NCI-H82 treated with DMSO at 0.1 percent for 48 hours (cell line): ENCODE results near the gene VGLL4.
"Not testable (repeated sequence)": the region's sequence is repeated elsewhere in the genome, so short reads cannot be mapped to it uniquely, and the experiment has no call there.

Experiments used
- DNase-seq: peaks from one replicate; lab custom pipeline; 2025; ENCODE audit not compliant: unreplicated experiment; lab: John Stamatoyannopoulos, UW

VGLL4 gene

DNA sequence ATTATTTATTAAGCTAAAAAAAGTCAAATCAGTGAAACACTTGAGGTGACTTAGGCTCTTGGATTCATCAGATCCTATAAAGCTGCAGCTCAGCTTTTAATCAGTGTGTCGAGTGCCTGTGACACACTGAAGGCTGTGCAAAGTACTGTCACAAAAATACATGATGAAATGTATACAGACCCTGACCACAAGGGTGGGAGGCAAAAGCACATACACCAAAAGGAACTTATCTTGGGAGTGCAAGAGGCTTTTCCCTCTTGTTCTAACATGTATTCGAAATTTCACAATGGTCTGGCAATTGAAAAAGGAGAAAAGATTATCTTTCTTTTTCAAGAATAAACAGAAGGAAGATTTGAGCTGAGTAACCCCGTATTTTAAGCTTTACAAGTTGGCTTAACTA lies 35.9 kb downstream of the VGLL4 start:
- DNase-seq = no peak

DNA sequence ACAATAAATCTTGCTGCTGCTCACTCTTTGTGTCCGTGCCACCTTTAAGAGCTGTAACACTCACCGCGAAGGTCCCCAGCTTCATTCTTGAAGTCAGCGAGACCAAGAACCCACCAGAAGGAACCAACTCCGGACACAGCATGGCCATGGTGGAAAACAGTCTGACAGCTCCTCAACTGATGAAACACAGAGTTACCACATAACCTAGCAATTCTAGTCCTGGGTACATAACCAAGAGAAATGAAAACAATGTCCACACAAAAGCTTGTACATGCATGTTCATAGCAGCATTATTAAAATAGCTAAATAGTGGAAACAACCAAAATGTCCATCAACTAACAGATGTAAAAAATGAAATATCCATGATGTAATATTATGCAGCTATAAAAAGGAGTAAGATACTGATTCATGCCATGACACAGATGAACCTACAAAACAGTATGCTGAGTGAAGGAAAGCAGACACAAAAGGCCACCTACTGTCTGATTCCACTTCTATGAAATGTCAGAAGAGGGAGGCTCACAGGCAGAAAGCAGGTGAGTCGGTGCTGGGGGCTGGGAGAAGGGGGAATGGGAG lies 36.8 kb downstream of the VGLL4 start:
- DNase-seq = no peak

DNA sequence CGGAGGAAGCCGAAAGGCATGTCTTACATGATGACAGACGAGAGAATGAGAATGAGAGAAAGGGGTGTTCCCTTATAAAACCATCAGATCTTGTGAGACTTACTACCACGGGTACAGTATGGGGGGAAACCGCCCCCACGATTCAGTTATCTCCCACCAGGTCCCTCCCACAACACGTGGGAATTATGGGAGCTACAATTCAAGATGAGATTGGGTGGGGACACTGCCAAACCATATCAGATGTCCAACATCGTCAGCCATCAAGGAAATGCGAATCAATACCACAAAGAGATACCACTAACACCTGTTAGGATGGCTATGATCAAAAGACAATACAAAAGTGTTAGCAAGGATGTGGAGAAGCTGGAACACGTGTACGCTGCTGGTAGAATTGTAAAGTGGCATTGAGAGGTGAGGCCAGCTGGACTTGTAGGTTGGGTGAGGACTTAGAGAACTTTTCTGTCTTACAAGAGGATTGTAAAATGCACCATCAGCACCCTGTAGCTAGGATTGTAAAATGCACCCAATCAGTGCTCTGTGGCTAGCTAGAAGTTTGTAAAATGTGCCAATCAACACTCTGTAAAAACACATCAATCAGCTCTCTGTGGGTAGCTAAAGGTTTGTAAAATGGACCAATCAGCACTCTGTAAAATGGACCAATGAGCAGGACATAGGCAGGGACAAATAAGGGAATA lies 37.5 kb downstream of the VGLL4 start:
- no peak for DNase-seq

DNA sequence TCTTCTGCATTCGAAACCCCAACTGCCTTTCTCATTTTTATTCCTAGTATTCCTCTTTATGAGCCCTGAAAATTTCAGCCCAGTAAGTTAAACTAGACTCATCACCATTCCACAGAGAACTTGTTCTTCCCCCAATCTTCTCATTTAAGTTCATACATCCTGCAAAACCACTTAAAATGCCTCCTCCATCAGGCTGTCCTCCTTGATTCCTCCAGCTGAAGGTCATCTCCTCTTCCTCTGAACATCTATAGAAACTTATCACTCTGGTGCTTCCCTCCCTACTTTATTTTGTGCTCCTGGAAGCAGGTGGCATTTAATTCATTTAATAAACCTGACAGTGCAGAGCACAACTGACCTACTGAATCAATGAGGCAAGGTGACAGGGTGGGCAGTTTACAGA lies 38.3 kb downstream of the VGLL4 start:
- DNase-seq = no peak

DNA sequence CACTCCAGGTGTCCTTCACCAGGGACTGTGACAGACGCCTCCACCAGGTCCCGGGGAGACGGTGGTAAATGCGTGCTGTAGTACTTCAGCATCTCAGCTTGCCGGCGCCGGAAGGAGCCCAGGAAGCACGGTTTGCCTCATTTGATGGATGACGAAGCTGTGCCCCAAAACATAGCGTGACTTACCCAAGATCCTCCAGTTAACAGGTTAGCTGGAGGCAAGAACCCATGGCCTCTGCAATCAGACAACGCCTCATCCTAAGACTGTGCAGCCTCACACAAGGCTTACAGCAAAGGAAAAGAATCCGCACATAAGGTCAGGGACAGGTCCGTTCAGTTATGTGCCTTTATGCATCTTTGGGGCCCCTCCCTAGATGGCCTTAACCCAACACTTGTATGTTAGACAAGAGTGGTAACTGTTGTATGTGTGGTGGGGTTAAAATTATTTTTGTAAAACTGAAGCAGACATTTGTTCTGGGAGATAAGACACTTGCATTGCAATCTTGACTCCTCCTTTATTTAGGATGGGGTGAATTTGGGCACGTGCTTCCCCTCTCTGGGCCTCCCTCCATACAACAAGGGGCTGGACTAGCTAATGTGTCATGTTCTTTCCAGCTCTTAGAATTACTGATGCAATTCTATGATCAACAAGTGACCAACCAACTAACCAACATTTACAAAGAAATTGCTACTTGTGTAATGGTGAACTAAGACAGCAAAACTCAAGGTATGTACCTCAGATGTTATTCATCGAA lies 39.4 kb downstream of the VGLL4 start:
- no peak for DNase-seq

DNA sequence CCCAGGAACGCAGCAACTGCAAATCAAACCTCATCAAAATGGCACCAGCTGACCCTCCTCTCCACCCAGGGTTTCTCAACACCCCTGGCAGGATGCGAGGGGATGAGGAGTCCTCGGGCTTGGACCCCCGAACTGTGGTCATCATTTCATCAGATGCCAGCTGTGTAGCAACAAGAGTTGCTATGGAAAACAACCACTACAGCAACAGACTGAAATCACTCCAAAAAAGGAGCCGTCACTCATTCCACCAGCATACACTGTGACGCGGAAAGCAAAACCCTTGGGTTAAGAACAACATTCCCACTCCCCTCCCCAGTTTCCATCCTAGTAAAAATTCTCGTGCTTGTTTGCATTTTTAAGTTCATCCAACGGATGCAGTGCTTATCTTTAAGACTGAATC lies 40.1 kb downstream of the VGLL4 start:
- no peak for DNase-seq

DNA sequence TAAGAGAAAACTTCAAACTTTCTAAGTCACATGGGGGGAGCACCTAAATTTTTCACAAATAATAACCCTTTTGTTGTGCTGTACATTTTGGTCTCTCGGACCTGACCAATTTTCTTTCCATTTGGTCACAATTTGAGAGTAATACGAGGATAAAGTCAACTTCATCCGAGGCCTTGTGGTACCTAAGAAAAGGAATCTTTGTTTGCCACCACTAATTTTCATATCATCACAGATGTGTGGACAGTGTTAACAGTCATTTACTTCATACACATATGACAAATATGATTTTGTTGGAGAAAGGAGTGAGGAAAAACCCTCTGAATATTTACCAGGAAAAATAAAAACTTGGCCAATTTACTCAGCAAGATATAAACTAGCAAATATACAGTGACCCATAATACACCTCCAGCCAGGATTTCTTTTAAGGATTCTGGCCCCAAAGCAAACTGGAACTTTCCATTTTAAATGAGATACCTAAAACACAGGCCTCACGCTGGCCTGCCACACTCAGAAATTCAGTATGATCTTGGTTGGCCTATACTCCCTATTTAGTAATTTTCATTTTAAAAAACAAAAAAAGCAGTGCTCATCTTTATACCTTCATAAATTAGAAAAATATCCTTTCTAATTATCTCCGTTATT lies 40.7 kb downstream of the VGLL4 start:
- no peak for DNase-seq

DNA sequence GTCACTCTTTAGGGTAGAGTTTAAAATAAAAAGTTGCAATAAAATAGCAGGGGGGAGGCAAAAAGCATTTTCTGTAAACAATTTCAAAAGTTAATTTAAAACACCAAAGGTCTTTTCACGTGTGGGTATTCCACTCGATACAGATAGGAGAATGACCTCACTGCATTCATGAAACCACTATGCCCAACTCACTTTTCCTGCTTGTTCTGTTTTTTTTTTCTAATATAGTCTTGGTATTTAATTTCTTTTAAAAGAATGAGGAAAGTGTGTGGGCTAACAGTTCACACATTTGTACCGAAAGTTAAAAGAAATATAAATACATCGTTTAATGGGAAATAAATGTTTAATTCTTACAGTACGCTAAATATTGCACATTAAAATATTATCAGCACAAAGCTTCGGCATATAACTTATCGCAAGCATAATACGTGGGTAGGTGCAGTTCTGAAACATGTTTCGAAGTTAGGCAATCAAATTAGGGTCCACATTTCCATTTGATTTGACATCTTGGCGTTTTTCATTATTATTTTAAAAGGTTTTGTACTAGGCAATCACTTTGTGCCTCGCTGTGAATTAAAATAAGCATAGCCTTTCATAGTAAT lies 41.4 kb downstream of the VGLL4 start:
- no peak for DNase-seq

DNA sequence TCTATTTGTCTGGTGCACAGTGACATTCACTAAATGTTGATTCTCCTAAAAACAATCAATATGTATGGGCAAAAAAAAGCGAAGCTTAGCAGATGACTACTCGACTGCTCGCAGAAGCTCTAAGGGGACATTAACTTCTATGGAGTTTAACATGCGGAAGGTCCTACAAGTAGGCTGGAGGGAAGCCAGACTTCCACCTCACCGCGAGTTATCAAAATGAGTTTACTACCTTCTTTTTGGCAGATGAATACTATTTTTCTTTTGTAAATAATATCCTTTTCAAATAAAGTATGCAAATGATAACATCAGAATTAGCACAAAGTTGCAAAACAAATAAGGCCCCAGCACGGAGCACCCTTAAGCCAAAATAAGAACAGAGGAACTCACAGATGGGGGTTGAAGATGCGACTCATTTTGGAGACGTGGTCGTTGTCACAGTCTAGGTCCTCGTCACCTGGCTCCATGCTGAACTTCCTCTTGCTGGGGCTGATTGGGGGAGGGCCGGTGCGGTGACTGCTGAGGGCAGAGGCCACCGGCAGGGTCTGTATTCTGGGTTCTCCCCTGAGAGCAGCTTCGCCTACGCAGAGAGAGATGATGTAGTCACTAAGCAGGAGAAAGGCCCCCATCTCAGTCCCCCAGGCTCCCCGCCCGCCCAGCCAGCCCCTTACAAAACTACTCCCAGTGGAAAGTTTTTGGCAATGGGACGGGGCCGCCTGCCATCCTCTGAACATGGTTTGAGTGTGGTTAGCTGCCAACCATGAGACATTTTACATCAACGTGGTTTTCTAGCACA lies 42.1 kb downstream of the VGLL4 start:
- DNase-seq = no peak

DNA sequence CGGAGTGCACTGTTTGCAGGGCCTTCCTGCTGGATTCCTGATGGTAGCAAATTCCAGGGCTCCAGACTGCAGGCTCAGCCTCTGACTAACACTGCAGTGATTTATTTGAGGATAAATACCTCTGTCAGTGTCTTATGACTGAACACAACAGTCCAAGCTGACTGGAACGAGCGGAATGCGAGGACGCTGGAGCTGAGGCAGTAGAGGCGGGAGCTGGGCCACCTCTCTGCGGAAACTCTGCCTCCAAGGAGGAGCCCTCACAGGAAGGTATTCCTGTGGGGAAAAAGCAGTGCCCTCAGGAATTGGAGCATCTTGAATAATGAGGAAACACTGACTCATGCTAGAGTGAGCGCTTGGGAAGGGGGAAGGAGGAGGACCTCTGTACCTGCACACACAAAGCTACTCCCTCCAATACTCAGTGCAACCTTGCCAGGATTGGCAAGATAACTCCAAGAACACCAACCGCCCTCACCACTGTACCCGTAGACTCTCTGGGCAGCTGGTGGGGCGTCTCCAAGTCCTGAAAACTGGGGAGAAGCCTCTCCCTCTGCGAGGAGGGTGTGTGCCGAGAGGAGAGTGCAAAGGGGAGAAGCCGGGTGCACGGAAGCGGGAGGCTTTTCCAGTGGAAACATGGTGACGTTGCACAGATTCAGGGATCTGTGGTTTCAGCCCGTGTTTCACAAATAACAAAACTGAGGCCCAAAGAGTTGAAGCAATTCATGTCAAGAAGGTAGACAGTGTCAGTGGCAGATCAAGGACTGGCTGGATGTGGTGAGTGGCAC lies 43.0 kb downstream of the VGLL4 start:
- DNase-seq = no peak

DNA sequence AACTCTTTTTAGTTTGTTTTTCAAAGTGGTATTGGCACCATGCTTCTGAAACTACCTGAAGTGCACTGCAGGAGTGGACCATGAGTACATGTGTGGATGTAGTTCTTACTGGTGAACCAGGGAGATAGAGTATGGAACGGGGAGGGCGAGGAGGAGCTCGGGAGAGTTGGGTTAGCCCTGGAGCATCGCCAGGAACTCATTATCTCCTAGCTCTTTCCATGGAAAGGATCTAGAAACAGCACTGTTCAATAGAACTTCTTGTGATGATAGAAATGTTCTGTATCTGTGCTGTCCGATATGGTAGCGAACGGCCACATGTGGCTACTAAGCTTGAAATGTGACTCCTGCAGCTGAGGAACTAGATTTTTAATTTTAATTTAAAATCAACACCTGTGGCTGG lies 47.3 kb downstream of the VGLL4 start:
- no peak for DNase-seq

DNA sequence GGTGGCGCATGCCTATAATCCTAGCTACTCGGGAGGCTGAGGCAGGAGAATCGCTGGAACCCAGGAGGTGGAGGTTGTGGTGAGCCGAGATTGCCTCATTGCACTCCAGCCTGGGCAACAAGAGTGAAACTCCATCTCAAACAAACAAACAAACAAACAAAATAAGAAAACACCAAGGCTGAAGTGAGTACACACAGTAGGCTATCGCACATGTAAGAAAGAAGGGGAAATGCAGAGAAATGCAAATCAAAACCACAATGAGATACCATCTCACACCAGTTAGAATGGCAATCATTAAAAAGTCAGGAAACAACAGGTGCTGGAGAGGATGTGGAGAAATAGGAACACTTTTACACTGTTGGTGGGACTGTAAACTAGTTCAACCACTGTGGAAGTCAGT lies 48.7 kb downstream of the VGLL4 start:
- not testable (repeated sequence) for DNase-seq

DNA sequence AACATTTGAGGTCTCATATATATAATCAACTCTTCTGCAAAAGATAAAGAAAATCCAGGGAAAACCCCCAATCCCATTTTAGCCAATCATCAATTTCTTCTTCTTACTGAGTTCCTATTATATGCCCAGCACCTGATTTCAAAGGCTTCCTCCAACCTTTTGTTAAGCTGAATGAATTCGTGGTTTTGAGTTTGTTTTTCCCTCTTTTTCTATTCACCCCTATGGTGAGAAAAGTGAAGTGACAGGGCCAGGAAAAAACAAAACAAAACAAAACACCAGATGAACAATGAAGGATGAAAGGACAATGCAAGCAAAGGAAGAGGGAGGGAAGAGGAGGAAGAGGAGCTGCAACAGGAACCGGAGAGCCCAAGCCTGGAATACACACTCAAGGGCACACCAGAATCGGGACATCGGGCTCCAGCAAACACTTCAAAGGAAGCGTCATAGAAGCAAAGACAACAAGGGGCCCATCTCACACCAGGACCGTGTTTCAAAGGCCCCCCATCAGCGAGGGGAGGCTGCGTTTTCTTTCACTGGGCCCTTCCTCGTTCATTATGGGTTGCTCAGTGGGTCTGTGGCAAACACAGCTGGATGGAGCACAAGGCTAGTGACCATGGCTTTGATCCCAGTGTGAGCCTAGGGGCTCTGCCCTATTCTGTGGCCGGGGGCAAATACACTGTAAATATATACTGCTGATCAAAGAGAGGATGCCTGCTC lies 50.2 kb downstream of the VGLL4 start:
- DNase-seq = no peak

DNA sequence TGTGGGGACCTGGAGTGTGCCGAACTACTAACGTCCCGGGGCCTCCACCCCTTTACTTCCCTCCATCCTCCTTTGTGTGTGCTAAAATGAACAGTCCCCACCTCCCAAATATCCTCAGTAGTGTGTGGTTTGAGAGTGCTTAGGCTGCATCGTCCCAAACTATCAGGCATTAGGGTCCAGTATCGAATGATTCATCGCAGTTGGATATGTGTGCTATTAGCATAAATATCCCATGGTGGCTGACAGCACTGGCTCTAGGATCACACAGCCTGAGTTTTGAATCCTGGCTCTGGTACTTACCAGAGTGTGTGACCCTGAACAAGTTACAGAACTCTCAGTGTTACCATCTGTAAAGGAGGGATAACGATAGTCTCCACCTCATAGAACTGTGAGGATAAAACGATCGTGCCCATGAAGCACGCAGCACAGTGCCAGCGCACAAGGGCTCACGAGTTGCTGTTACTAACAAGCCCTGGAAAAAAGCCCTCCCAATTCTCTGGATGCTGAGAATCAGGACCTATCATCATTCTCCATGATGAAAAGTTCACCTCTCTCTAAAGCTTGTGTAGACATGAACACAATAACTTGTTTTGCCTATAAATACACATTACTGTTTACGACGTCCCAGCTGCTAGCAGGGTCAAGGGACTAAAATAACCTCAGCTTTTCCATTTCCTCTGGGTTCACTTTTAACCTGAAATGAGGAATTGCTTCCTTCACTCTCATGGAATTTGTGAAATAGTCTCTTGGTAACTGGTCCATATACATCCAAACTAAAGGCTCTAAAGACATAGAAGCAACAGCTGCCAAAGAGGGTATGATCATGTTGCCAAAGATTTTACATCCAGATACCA lies 51.0 kb downstream of the VGLL4 start:
- no peak for DNase-seq

DNA sequence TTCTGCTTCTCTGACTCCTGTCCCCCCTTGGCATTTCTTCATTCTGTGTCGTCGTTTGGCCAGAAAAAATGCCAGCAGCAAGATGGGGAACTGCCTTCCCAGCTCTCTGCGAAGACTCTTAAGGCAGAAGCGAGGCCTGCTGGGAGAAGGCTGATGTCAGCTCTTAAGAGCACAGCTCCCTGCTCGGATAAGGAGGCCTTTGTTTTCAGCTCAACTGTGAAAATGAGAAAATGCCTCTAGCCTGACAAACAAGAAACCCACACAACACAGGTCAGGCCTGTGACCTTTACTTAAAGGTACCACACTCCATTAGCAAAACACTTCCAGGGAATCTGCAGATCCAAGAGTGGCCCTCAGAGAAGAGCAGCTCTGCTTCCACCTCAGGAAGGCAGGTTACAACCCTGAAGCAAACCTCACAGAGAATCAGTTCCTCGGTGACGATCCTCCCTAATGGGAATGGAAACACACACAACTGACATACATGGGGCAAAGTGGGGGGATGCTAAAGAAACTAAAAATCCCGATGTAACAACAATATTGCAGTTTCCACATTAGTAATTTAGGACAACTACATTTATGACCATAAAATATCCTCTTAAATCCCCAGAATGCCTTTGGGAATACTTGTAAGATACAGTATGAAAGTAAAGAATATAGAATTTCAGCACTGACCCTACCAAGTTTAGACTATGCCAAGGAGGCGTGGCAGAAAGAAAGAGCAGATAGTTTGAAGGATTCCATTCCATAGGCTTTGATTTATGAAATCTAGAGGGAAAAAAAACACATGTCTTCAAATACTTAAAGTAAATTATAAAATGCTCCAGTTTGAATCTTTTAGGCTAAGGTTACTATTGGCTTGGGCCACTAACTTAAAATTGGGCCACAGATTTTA lies 52.1 kb downstream of the VGLL4 start:
- DNase-seq = no peak

DNA sequence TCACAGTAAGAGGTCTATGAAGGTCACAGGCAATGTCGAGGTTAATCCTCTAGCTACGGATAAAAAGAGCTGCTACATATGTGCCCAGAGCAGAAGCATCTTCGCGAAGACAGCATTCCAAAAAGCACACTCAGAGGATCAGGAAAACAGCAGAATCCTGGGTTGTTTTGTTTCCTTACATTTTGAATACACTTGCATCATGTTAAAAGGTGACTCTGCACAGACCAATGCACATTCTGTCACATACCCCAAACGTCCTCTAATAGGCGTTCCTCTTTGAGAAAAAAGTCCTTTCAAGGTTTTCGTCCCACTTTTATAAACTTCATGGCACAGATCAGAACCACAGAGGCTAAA lies 52.7 kb downstream of the VGLL4 start:
- DNase-seq = peak; percentile 9

DNA sequence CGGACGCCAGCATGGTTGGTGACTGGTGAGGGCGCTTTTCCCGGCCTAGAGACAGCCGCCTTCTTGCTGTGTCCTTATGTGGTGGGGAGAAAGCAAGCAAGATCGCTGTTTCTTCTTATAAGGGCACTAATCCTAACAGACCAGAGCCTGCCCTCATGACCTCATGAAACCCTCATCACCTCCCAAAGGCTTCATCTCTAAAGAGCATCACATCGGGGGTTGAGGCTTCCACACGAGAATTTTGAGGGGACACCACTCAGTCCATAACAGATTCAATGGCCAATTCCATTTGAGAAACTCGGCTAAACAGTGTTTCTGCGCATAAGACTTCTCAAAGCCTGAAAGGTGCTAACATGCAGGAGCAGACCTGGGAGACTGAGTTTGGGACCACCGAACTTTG lies 54.0 kb downstream of the VGLL4 start:
- DNase-seq = no peak

DNA sequence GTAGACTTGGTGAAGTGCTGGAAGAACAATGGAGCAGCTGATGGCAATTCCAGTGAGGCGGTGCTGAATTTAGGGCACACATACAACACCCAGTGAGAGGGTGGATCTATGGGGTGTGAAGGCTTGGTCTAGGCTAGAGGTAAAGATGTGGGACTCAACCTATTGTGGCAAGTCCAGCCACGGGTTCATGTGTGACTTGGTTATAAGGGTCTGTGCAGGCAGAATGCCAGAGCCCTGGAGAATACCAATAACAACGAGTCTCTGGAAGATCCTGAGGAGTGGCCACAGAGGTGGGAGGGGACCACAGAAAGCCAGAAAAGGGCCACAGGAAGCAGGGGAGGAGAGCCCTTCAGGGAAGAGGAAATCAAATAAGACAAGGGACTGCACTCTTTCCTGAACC lies 55.0 kb downstream of the VGLL4 start:
- no peak for DNase-seq
